NCI-H2029 (cell line): ENCODE results near the gene CEBPB.
"Not testable (repeated sequence)": the region's sequence is repeated elsewhere in the genome, so short reads cannot be mapped to it uniquely, and the experiment has no call there.

Experiments
- DNase-seq: peaks from one replicate; lab custom pipeline; 2025; lab: John Stamatoyannopoulos, UW

The CEBPB gene

GRCh38 chr20:50190251-50191064 is at the start of gene CEBPB:
CEBPB (plus strand) TSS chr20:50190830; CDS start chr20:50191034, 204 bp downstream.
- DNase-seq: peak; percentile 64

- no peak for DNase-seq
Measured at GRCh38 chr20:50141018-50141675, 49.5 kb upstream of the CEBPB start.

- DNase-seq: no peak
Measured at GRCh38 chr20:50141811-50142561, 48.6 kb upstream of the CEBPB start.

GRCh38 chr20:50142812-50143211 is 47.8 kb upstream of the CEBPB start:
- peak; percentile 65 for DNase-seq

- DNase-seq: no peak
Measured at GRCh38 chr20:50144362-50144761, 46.3 kb upstream of the CEBPB start.

- DNase-seq: no peak
Measured at GRCh38 chr20:50145566-50145965, 45.1 kb upstream of the CEBPB start.

GRCh38 chr20:50146214-50146613 is 44.4 kb upstream of the CEBPB start:
- no peak for DNase-seq

GRCh38 chr20:50146732-50147662 is 43.6 kb upstream of the CEBPB start:
- peak; percentile 85 for DNase-seq

GRCh38 chr20:50149481-50150254 is 41.0 kb upstream of the CEBPB start:
- DNase-seq: no peak

- peak; percentile 56 for DNase-seq
Measured at GRCh38 chr20:50151034-50151743, 39.4 kb upstream of the CEBPB start.

GRCh38 chr20:50152394-50153152 is 38.1 kb upstream of the CEBPB start:
- DNase-seq: no peak

- DNase-seq: no peak
Measured at GRCh38 chr20:50153153-50153499, 37.5 kb upstream of the CEBPB start.

GRCh38 chr20:50153500-50154377 is 36.9 kb upstream of the CEBPB start, which contains the start of gene PEDS1:
PEDS1 (minus strand) TSS chr20:50153723; CDS start chr20:50153637, 86 bp downstream.
- DNase-seq: peak; percentile 86

- DNase-seq: not testable (repeated sequence)
Measured at GRCh38 chr20:50161494-50161893, 29.1 kb upstream of the CEBPB start.

- no peak for DNase-seq
Measured at GRCh38 chr20:50163570-50164317, 26.9 kb upstream of the CEBPB start.

- DNase-seq: peak; percentile 98
Measured at GRCh38 chr20:50165684-50166554, 24.7 kb upstream of the CEBPB start.
